Activated T-helper 1 cell treated with anti-CD3 and anti-CD28 coated beads, Interleukin-2, amount 50 U/mL, for 16 hours (primary cell): ENCODE data around the gene TMEM69.
"Not testable (repeated sequence)": the region's sequence is repeated elsewhere in the genome, so short reads cannot be mapped to it uniquely, and the experiment has no call there.

ENCODE experiments used
- DNase-seq, 2 donors: peaks; one replicate each; pipeline ENCODE4 v3.0.0-alpha.2; 2020; ENCODE audit warnings: low read depth in 1 of 2, low spot score in 1 of 2

The TMEM69 gene

DNA sequence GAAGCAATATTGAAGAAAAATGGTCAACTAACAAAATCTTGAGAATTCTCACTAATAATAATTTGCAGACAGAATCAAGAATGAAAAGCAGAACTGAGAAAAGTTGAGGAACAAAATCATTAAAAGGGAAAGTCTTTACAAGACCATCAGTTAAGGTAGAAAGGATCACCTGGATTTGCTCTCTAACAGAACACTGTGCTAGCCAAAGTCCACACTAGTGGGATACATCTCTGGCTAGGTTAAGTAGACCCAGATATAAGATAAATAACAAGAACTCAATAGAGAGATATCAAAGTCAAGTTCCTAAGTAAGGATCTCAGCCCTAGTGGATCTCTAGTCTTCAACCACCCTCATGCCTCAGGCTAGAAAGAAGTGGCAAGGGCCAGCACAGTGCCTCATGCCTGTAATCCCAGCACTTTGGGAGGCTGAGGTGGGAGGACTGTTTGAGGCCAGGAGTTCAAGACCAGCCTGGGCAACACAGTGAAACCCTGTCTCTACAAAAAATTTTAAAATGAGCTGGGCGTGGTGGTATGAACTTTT, 42.9 kb downstream of the TMEM69 start:
- no peak for DNase-seq

DNA sequence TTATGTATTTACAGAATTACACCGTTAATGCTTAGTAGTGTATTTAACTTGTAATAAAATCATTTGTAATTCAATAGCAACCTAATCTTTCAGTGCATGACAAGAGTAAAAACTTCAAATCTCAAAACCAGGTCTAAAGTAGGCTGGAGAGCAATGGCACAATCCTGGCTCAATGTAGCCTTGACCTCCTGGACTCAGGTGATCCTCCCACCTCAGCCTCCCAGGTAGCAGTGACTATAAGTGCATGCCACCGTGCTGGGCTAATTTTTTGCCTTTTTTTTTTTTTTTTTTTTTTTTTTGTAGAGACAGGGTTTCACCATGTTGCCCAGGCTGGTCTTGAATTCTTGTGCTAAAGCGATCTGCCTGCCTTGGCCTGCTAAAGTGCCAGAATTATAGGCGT, 51.2 kb downstream of the TMEM69 start:
- no peak for DNase-seq

DNA sequence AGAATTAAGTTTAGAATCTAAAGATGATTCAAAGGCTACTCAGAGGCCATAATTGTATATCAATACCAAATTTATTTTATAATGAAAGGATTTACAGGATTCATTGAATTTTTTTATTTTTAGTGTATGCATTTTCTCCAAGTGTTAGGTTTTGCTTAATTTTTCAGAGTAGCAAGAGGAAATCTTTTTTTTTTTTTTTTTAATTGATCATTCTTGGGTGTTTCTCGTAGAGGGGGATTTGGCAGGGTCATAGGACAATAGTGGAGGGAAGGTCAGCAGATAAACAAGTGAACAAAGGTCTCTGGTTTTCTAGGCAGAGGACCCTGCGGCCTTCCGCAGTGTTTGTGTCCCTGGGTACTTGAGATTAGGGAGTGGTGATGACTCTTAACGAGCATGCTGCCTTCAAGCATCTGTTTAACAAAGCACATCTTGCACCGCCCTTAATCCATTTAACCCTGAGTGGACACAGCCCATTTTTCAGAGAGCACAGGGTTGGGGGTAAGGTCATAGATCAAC, 51.7 kb downstream of the TMEM69 start:
- DNase-seq = not testable (repeated sequence)
